ENCODE results near the gene CTU2. TPM values are rescaled to one million over a fixed set of nuclear protein-coding genes. Genes with fewer than 3 reads are reported as not detected.

Gene CTU2
- total RNA-seq (2022) (44.3 and 54.9 TPM in 2 replicates), Bru-seq, nascent RNA (percentile 55 among the genes with signal in this experiment), BruChase-seq, experiment 1, labeled RNA remaining after a 2-hour chase (percentile 62 among the genes with signal in this experiment), BruChase-seq, experiment 2, labeled RNA remaining after a 6-hour chase (percentile 69 among the genes with signal in this experiment)
- long read RNA-seq, transcript CTU2-202 (15 exons, 1,751 nt) = major isoform, 54 of 70 reads
- long read RNA-seq, partial matches to known transcripts = 6 of 70 reads
- long read RNA-seq, other reads (novel, unspliced or antisense) = 8 of 70 reads

GRCh38 chr16:88706229-88706964 is at the start of gene CTU2, which contains the start of gene RNF166:
Gene CTU2 (plus strand): TSS chr16:88706503. CDS start chr16:88706531, 28 bp downstream.
Gene RNF166 (minus strand): TSS chr16:88706408. CDS start chr16:88706325, 83 bp downstream.
- POLR2A ChIA-PET = interaction anchor here (0.6 kb wide), 1 partner anchor 136 kb away, joined by 3 read pairs; the partner anchor contains the start of gene ZC3H18
- DNase-seq = peak; percentile 89 to 97

GRCh38 chr16:88657371-88657770 is 48.9 kb upstream of the CTU2 start:
- H3K4me1 Mint-ChIP-seq (ENCODE audit: low read depth, unreplicated experiment) = peaks cover 5% of the 10 kb centered on the region
- no peak for TF ChIP-seq CTCF (IDR thresholded peaks at IDR 0.05; ENCODE audit: insufficient read depth in 1 of 2, low read depth in 1 of 2, low read length in 1 of 2, severe bottlenecking in 1 of 2, unreplicated experiment in 1 of 2)
- Histone ChIP-seq H3K4me1 (peaks cover 11% of the 10 kb centered on the region), H3K9me3 (no peaks in the 10 kb centered on the region), H3K4me3 (ENCODE audit: low read depth, low read length) (no peak overlapping the region), H3K36me3 (ENCODE audit: control insufficient read depth, insufficient read depth, low read length) (peaks cover 4% of the 10 kb centered on the region), H3K27me3 (replicated peaks; ENCODE audit: control insufficient read depth, insufficient read depth, low read length) (no peaks in the 10 kb centered on the region)
- no peak overlapping the region for H3K4me3 Mint-ChIP-seq (ENCODE audit: unreplicated experiment)
- peaks cover 35% of the 10 kb centered on the region for H3K36me3 Mint-ChIP-seq (ENCODE audit: insufficient read depth, unreplicated experiment)
- H3K27me3 Mint-ChIP-seq (ENCODE audit: insufficient read depth, unreplicated experiment) = no peaks in the 10 kb centered on the region
- intact Hi-C loops (cut with micrococcal nuclease; ENCODE audit: unreplicated experiment) = no loop called here
- no TSS peak for BruUV-seq (replicated peaks)
- ChIA-PET POLR2A (no interaction called here), CTCF (no interaction called here)
- no peak overlapping the region for H3K27ac Mint-ChIP-seq (ENCODE audit: unreplicated experiment)
- DNase-seq = no peak
- no peaks in the 10 kb centered on the region for H3K9me3 Mint-ChIP-seq (ENCODE audit: unreplicated experiment)

More at GRCh38 chr16:88706229-88706964, at the start of gene CTU2, which contains the start of gene RNF166:
- H3K27me3 Mint-ChIP-seq (ENCODE audit: insufficient read depth, unreplicated experiment) = no peaks in the 10 kb centered on the region
- Histone ChIP-seq H3K4me1 (peaks cover 9% of the 10 kb centered on the region; the same call in 1 of the 2 replicates), H3K4me3 (ENCODE audit: low read depth, low read length) (peak within 1 kb of the TSS; percentile 94), H3K27me3 (replicated peaks; ENCODE audit: control insufficient read depth, insufficient read depth, low read length) (no peaks in the 10 kb centered on the region), H3K36me3 (ENCODE audit: control insufficient read depth, insufficient read depth, low read length) (no peaks in the 10 kb centered on the region; the same call in 1 of the 2 replicates), H3K9me3 (no peaks in the 10 kb centered on the region)
- no peak for TF ChIP-seq CTCF (IDR thresholded peaks at IDR 0.05; ENCODE audit: insufficient read depth in 1 of 2, low read depth in 1 of 2, low read length in 1 of 2, severe bottlenecking in 1 of 2, unreplicated experiment in 1 of 2)
- H3K27ac Mint-ChIP-seq (ENCODE audit: unreplicated experiment) = peak within 1 kb of the TSS; percentile 60
- no peaks in the 10 kb centered on the region for H3K9me3 Mint-ChIP-seq (ENCODE audit: unreplicated experiment)
- peaks cover 33% of the 10 kb centered on the region for H3K36me3 Mint-ChIP-seq (ENCODE audit: insufficient read depth, unreplicated experiment)
- H3K4me1 Mint-ChIP-seq (ENCODE audit: low read depth, unreplicated experiment) = peaks cover 7% of the 10 kb centered on the region
- CTCF ChIA-PET = interaction anchor here (0.6 to 2.8 kb wide), 2 partner anchors 31 to 37 kb away, joined by 5 to 12 read pairs; no protein-coding TSS in a partner anchor
- intact Hi-C loops (cut with micrococcal nuclease; ENCODE audit: unreplicated experiment) = loop anchor here (5.0 kb wide), 1 partner anchor 44 kb away; the partner anchor contains the start of gene MVD
- BruUV-seq (replicated peaks) = no TSS peak
- H3K4me3 Mint-ChIP-seq (ENCODE audit: unreplicated experiment) = peak within 1 kb of the TSS; percentile 82

GRCh38 chr16:88658714-88659113 is 47.6 kb upstream of the CTU2 start:
- intact Hi-C loops (cut with micrococcal nuclease; ENCODE audit: unreplicated experiment) = no loop called here
- no peak for DNase-seq
- Mint-ChIP-seq H3K9me3 (ENCODE audit: unreplicated experiment) (no peaks in the 10 kb centered on the region), H3K27ac (ENCODE audit: unreplicated experiment) (no peak overlapping the region), H3K36me3 (ENCODE audit: insufficient read depth, unreplicated experiment) (peaks cover 35% of the 10 kb centered on the region), H3K27me3 (ENCODE audit: insufficient read depth, unreplicated experiment) (no peaks in the 10 kb centered on the region), H3K4me1 (ENCODE audit: low read depth, unreplicated experiment) (peaks cover 5% of the 10 kb centered on the region), H3K4me3 (ENCODE audit: unreplicated experiment) (no peak overlapping the region)
- ChIA-PET CTCF (no interaction called here), POLR2A (no interaction called here)
- Histone ChIP-seq H3K4me1 (peaks cover 11% of the 10 kb centered on the region), H3K4me3 (ENCODE audit: low read depth, low read length) (no peak overlapping the region), H3K27me3 (replicated peaks; ENCODE audit: control insufficient read depth, insufficient read depth, low read length) (no peaks in the 10 kb centered on the region), H3K9me3 (no peaks in the 10 kb centered on the region), H3K36me3 (ENCODE audit: control insufficient read depth, insufficient read depth, low read length) (peaks cover 4% of the 10 kb centered on the region)
- TF ChIP-seq CTCF (IDR thresholded peaks at IDR 0.05; ENCODE audit: insufficient read depth in 1 of 2, low read depth in 1 of 2, low read length in 1 of 2, severe bottlenecking in 1 of 2, unreplicated experiment in 1 of 2) = no peak
- BruUV-seq (replicated peaks) = no TSS peak
